ENCODE measurements around the gene WRNIP1. TPM values are rescaled to one million over a fixed set of nuclear protein-coding genes. Genes with fewer than 3 reads are reported as not detected.
A peak's percentile ranks its signal among the peaks of the same experiment; 100 is the strongest.

WRNIP1 gene
- total RNA-seq, 1 experiment from 2014 or later, result 36.3 TPM

DNA sequence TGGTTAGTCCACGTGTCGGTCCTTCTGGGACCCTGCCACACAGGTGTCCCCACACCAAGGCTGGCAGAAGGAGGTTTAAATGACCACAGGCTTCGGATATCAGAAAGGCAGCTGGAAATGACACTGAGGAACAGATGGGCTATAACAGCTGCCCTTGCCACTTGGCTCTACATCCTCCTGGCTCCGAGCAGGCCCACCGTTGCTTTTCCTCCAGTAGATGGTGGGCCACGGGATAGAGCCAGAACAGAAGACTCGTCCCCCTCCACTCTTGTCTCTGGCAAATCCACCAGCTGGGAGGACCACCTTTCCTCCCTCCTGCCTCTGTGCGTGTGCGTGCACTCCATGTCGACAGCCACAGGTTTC, 17.6 kb downstream of the WRNIP1 start (continued):
- TF ChIP-seq, protein P1, sequence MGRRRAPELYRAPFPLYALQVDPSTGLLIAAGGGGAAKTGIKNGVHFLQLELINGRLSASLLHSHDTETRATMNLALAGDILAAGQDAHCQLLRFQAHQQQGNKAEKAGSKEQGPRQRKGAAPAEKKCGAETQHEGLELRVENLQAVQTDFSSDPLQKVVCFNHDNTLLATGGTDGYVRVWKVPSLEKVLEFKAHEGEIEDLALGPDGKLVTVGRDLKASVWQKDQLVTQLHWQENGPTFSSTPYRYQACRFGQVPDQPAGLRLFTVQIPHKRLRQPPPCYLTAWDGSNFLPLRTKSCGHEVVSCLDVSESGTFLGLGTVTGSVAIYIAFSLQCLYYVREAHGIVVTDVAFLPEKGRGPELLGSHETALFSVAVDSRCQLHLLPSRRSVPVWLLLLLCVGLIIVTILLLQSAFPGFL (CRISPR knock-in tag; IDR thresholded peaks at IDR 0.05; ENCODE audit: borderline replicate concordance), result no peak
- no peak for TF ChIP-seq TEAD1 (CRISPR knock-in tag; IDR thresholded peaks at IDR 0.05)

DNA sequence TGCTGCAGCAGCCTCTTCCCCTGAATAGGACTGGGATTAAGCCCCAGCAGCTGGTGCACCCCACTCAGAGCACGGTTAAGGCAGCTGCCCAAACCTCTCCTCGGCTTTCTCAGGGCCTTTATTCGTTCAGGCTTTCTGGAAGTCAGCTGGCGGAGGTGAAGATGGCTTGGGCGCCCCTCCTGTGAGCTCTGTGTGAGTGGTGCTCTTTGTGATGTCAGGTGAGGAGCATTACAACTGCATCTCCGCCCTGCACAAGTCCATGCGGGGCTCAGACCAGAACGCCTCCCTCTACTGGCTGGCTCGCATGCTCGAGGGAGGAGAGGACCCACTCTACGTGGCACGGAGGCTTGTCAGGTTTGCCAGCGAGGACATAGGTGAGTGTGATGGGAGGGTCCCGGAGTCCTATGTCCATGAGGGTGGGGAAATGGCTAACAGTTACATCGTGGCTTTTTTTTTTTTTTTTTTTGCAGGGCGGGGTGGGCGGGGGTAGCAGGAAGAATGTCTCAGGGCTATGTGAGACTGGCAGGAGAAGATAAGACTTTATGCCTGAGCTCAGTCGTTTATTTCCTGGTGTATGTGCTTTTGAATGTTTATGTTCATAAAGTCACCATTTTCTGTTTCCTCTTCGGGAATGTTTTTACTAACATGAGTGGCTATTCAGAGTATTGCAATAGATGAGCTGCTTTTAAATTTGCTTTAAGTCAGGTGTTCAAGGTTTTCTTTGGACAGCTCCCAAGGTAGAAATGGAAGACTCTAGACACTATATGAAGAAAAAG, 18.2 kb downstream of the WRNIP1 start:
- Mint-ChIP-seq H3K4me1 (peaks cover 5% of the 10 kb centered on the region), H3K4me3 (no peak overlapping the region), H3K36me3 (peaks cover 48% of the 10 kb centered on the region), H3K27ac (no peak overlapping the region), H3K27me3 (ENCODE audit: low read depth) (no peaks in the 10 kb centered on the region), H3K9me3 (no peaks in the 10 kb centered on the region)
- DNase-seq (ENCODE audit: low spot score) (peak; percentile 43), ATAC-seq (peak; percentile 96)
- POLR2A ChIA-PET, result interaction anchor here (1.5 kb wide), 1 partner anchor 10 kb away, joined by 4 read pairs; no protein-coding TSS in a partner anchor
- CTCF ChIA-PET, result interaction anchor here (0.5 to 2.1 kb wide), 24 partner anchors 8 to 1260 kb away, joined by 3 to 13 read pairs (median 4); partner anchors contain the start of genes MYLK4 and WRNIP1
- no peak for TF ChIP-seq MXD4 (CRISPR knock-in tag; IDR thresholded peaks at IDR 0.05; ENCODE audit: borderline replicate concordance)
- no peak for TF ChIP-seq GRHL2 (CRISPR knock-in tag; IDR thresholded peaks at IDR 0.05; ENCODE audit: insufficient replicate concordance, severe bottlenecking)
- TF ChIP-seq, protein P2, sequence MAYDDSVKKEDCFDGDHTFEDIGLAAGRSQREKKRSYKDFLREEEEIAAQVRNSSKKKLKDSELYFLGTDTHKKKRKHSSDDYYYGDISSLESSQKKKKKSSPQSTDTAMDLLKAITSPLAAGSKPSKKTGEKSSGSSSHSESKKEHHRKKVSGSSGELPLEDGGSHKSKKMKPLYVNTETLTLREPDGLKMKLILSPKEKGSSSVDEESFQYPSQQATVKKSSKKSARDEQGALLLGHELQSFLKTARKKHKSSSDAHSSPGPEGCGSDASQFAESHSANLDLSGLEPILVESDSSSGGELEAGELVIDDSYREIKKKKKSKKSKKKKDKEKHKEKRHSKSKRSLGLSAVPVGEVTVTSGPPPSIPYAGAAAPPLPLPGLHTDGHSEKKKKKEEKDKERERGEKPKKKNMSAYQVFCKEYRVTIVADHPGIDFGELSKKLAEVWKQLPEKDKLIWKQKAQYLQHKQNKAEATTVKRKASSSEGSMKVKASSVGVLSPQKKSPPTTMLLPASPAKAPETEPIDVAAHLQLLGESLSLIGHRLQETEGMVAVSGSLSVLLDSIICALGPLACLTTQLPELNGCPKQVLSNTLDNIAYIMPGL (CRISPR knock-in tag; IDR thresholded peaks at IDR 0.05), result no peak
- TF ChIP-seq, protein P3, sequence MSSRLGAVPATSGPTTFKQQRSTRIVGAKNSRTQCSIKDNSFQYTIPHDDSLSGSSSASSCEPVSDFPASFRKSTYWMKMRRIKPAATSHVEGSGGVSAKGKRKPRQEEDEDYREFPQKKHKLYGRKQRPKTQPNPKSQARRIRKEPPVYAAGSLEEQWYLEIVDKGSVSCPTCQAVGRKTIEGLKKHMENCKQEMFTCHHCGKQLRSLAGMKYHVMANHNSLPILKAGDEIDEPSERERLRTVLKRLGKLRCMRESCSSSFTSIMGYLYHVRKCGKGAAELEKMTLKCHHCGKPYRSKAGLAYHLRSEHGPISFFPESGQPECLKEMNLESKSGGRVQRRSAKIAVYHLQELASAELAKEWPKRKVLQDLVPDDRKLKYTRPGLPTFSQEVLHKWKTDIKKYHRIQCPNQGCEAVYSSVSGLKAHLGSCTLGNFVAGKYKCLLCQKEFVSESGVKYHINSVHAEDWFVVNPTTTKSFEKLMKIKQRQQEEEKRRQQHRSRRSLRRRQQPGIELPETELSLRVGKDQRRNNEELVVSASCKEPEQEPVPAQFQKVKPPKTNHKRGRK (CRISPR knock-in tag; IDR thresholded peaks at IDR 0.05; ENCODE audit: borderline replicate concordance), result no peak
- TF ChIP-seq ZNF671 (CRISPR knock-in tag; IDR thresholded peaks at IDR 0.05), result no peak
- TF ChIP-seq TP53 (CRISPR knock-in tag; IDR thresholded peaks at IDR 0.05), result no peak
- TF ChIP-seq ZNF138 (CRISPR knock-in tag; conservative IDR thresholded peaks at IDR 0.05), result no peak
- TF ChIP-seq, protein P1 (CRISPR knock-in tag; IDR thresholded peaks at IDR 0.05; ENCODE audit: borderline replicate concordance), result no peak
- TF ChIP-seq, protein P4, sequence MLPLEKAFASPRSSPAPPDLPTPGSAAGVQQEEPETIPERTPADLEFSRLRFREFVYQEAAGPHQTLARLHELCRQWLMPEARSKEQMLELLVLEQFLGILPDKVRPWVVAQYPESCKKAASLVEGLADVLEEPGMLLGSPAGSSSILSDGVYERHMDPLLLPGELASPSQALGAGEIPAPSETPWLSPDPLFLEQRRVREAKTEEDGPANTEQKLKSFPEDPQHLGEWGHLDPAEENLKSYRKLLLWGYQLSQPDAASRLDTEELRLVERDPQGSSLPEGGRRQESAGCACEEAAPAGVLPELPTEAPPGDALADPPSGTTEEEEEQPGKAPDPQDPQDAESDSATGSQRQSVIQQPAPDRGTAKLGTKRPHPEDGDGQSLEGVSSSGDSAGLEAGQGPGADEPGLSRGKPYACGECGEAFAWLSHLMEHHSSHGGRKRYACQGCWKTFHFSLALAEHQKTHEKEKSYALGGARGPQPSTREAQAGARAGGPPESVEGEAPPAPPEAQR (CRISPR knock-in tag; IDR thresholded peaks at IDR 0.05), result no peak
- TF ChIP-seq NFE2L1 (CRISPR knock-in tag; IDR thresholded peaks at IDR 0.05), result no peak
- no peak for TF ChIP-seq SMAD4 (CRISPR knock-in tag; IDR thresholded peaks at IDR 0.05)
- TF ChIP-seq, protein P5, sequence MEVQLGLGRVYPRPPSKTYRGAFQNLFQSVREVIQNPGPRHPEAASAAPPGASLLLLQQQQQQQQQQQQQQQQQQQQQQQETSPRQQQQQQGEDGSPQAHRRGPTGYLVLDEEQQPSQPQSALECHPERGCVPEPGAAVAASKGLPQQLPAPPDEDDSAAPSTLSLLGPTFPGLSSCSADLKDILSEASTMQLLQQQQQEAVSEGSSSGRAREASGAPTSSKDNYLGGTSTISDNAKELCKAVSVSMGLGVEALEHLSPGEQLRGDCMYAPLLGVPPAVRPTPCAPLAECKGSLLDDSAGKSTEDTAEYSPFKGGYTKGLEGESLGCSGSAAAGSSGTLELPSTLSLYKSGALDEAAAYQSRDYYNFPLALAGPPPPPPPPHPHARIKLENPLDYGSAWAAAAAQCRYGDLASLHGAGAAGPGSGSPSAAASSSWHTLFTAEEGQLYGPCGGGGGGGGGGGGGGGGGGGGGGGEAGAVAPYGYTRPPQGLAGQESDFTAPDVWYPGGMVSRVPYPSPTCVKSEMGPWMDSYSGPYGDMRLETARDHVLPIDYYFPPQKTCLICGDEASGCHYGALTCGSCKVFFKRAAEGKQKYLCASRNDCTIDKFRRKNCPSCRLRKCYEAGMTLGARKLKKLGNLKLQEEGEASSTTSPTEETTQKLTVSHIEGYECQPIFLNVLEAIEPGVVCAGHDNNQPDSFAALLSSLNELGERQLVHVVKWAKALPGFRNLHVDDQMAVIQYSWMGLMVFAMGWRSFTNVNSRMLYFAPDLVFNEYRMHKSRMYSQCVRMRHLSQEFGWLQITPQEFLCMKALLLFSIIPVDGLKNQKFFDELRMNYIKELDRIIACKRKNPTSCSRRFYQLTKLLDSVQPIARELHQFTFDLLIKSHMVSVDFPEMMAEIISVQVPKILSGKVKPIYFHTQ (CRISPR knock-in tag; IDR thresholded peaks at IDR 0.05), result no peak
- no peak for TF ChIP-seq SP1 (CRISPR knock-in tag; conservative IDR thresholded peaks at IDR 0.05)
- TF ChIP-seq, protein P6, sequence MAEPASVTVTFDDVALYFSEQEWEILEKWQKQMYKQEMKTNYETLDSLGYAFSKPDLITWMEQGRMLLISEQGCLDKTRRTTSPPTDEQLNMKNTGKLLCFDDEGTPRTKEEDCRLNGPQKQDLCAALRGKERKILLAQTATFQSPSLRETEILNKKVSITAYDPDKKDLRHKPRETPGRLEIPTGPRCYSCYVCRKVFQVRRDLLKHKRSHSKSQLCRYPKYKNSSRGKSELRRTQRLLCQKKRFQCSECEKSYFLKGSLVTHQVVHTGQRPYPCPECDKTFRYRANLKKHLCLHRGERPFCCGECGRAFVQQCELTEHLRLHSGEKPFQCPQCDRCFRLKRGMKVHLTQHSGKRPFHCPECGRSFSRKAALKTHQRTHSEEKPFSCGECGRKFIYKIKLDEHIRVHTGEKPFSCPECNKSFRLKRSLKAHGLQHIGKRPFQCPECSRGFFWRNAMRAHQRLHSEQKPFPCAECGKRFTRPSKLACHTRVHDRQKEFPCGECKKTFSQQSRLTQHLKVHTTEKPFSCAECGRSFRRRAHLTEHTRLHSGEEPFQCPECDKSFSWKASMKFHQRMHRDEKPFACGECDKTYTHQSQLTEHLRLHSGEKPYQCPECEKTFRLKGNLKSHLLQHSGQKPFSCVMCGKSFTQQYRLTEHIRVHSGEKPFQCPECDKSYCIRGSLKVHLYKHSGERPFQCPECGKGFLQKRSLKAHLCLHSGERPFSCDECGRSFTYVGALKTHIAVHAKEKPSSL (CRISPR knock-in tag; conservative IDR thresholded peaks at IDR 0.05), result no peak
- TF ChIP-seq RORB (CRISPR knock-in tag; IDR thresholded peaks at IDR 0.05), result no peak
- TF ChIP-seq, protein P7, sequence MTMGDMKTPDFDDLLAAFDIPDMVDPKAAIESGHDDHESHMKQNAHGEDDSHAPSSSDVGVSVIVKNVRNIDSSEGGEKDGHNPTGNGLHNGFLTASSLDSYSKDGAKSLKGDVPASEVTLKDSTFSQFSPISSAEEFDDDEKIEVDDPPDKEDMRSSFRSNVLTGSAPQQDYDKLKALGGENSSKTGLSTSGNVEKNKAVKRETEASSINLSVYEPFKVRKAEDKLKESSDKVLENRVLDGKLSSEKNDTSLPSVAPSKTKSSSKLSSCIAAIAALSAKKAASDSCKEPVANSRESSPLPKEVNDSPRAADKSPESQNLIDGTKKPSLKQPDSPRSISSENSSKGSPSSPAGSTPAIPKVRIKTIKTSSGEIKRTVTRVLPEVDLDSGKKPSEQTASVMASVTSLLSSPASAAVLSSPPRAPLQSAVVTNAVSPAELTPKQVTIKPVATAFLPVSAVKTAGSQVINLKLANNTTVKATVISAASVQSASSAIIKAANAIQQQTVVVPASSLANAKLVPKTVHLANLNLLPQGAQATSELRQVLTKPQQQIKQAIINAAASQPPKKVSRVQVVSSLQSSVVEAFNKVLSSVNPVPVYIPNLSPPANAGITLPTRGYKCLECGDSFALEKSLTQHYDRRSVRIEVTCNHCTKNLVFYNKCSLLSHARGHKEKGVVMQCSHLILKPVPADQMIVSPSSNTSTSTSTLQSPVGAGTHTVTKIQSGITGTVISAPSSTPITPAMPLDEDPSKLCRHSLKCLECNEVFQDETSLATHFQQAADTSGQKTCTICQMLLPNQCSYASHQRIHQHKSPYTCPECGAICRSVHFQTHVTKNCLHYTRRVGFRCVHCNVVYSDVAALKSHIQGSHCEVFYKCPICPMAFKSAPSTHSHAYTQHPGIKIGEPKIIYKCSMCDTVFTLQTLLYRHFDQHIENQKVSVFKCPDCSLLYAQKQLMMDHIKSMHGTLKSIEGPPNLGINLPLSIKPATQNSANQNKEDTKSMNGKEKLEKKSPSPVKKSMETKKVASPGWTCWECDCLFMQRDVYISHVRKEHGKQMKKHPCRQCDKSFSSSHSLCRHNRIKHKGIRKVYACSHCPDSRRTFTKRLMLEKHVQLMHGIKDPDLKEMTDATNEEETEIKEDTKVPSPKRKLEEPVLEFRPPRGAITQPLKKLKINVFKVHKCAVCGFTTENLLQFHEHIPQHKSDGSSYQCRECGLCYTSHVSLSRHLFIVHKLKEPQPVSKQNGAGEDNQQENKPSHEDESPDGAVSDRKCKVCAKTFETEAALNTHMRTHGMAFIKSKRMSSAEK (CRISPR knock-in tag; IDR thresholded peaks at IDR 0.05; ENCODE audit: borderline replicate concordance), result no peak

Data from WTC11 (cell line).